ENCODE data around the gene NFATC3.
A peak's percentile ranks its signal among the peaks of the same experiment; 100 is the strongest.

NFATC3 gene

DNA sequence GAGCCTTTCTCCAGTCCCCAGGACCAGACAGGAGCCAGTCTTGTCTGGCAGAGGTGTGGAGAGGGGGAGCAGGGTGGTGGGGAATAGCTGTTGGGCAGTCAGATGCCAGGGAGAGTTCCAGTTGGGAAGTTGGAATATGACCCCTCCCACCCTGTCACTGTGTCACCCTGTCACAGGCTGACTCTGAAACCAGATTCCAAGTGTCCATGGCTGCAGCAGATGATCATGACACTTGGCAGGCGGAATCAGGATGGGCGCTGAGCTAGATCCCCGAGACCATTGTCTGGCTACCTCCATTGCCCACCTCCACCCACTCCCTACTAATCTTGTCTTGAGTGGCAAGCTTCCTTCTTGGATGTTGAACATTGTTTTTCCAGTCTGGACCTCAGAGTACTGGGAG lies 9.2 kb upstream of the NFATC3 start:
- POLR2A ChIA-PET (ENCODE audit: low non-redundant PET), result no interaction called here
- CTCF ChIA-PET, result no interaction called here
- peak overlapping the region; percentile 11; the same call in 1 of the 2 replicates for H3K27ac ChIP-seq
- TF ChIP-seq, protein P1, sequence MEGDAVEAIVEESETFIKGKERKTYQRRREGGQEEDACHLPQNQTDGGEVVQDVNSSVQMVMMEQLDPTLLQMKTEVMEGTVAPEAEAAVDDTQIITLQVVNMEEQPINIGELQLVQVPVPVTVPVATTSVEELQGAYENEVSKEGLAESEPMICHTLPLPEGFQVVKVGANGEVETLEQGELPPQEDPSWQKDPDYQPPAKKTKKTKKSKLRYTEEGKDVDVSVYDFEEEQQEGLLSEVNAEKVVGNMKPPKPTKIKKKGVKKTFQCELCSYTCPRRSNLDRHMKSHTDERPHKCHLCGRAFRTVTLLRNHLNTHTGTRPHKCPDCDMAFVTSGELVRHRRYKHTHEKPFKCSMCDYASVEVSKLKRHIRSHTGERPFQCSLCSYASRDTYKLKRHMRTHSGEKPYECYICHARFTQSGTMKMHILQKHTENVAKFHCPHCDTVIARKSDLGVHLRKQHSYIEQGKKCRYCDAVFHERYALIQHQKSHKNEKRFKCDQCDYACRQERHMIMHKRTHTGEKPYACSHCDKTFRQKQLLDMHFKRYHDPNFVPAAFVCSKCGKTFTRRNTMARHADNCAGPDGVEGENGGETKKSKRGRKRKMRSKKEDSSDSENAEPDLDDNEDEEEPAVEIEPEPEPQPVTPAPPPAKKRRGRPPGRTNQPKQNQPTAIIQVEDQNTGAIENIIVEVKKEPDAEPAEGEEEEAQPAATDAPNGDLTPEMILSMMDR (conservative IDR thresholded peaks at IDR 0.05; ENCODE audit: low read depth), result no peak
- no peak for DNase-seq (ENCODE audit: low spot score)

DNA sequence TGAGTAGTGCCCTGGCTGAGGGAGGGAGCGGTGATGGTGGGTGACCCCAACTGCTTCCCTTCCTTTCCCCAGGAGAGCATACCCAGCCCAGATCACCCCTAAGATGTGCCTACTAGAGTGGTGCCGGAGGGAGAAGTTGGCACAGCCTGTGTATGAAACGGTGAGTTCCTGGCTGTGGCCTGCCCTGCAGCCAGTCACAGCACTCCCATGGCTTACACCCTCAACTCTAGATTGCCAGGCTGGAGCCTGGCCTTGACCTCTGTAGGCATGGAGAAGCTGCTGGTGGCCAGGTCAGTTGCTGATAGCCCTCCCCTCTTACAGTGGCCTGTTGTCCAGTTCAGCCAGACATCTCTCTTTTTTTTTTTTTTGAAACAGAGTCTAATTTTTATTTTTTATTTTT lies 8.6 kb upstream of the NFATC3 start:
- POLR2A ChIA-PET (ENCODE audit: low non-redundant PET), result no interaction called here
- CTCF ChIA-PET, result interaction anchor here (0.6 kb wide), 1 partner anchor 25 kb away, joined by 4 read pairs; no protein-coding TSS in a partner anchor
- H3K27ac ChIP-seq, result peak overlapping the region; percentile 11; the same call in 1 of the 2 replicates
- TF ChIP-seq, protein P1 (conservative IDR thresholded peaks at IDR 0.05; ENCODE audit: low read depth), result no peak
- no peak for DNase-seq (ENCODE audit: low spot score)

DNA sequence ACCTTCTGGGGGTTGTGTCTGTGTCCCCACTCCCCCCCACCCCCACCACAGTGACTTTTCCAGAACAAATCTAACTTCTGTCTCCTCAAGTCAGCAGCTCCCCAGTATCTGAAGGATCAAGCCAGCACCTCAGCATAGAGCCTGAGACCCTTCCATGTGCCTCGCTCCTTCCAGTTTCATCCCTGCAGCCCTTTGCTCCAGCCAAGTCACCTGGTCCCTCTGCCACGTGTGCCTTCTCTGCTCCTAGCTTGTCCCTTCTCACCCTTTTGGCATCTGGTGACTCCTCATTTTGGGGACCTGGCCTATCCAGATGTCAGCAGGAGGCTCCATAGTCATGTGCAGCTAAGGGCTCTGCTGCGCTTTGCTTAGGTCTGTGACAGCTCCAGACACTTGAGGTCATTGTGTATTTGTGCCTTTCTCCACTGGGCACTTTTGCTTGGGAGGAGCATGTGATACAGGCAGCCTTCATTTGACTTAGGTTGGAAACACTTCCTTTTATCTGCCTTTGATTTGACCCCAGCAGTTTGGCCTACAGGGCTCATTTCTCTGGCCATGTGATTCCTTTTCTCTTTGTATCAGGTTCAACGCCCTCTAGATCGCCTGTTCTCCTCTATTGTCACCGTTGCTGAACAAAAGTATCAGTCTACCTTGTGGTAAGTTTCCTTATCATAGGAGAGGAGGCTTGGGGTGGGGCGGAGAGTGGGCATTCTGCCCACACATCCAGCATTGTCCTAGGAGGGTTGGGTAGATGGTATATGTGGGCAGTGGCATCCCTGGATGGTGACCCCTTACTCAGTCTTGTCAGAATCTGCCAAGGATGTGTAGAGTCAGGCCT lies 7.1 kb upstream of the NFATC3 start:
- ChIA-PET POLR2A (ENCODE audit: low non-redundant PET) (no interaction called here), CTCF (no interaction called here)
- DNase-seq (ENCODE audit: low spot score), result no peak
- no peak overlapping the region for H3K27ac ChIP-seq
- TF ChIP-seq, protein P1 (conservative IDR thresholded peaks at IDR 0.05; ENCODE audit: low read depth), result no peak

DNA sequence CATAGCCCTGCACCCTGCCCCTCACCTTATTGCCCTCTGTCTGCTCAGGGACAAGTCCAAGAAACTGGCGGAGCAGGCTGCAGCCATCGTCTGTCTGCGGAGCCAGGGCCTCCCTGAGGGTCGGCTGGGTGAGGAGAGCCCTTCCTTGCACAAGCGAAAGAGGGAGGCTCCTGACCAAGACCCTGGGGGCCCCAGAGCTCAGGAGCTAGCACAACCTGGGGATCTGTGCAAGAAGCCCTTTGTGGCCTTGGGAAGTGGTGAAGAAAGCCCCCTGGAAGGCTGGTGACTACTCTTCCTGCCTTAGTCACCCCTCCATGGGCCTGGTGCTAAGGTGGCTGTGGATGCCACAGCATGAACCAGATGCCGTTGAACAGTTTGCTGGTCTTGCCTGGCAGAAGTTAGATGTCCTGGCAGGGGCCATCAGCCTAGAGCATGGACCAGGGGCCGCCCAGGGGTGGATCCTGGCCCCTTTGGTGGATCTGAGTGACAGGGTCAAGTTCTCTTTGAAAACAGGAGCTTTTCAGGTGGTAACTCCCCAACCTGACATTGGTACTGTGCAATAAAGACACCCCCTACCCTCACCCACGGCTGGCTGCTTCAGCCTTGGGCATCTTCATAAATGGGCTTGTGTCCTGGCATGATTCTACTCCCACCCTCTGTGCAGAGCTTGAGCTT lies 6.3 kb upstream of the NFATC3 start:
- TF ChIP-seq, protein P1 (conservative IDR thresholded peaks at IDR 0.05; ENCODE audit: low read depth), result no peak
- ChIA-PET CTCF (no interaction called here), POLR2A (ENCODE audit: low non-redundant PET) (no interaction called here)
- no peak for DNase-seq (ENCODE audit: low spot score)
- H3K27ac ChIP-seq, result no peak overlapping the region

DNA sequence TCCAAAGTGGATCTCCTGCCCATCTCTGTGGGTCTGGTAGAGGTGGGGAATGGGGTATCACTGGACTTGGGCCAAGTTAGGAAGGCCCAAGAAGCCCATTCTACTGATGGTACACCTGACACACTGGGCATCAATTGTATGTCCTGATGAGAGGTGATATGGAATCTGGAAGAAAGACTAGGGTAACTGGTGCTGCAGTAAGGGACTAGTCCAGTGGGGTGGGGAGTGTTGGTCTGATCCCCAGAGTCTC lies 5.9 kb upstream of the NFATC3 start:
- peak overlapping the region; percentile 15 for H3K27ac ChIP-seq
- POLR2A ChIA-PET (ENCODE audit: low non-redundant PET), result no interaction called here
- CTCF ChIA-PET, result no interaction called here
- TF ChIP-seq, protein P1 (conservative IDR thresholded peaks at IDR 0.05; ENCODE audit: low read depth), result no peak
- no peak for DNase-seq (ENCODE audit: low spot score)

GRCh38 chr16:68079626-68080344 lies 5.4 kb upstream of the NFATC3 start:
- CTCF ChIA-PET, result no interaction called here
- no peak for DNase-seq (ENCODE audit: low spot score)
- peak overlapping the region; percentile 15 for H3K27ac ChIP-seq
- TF ChIP-seq, protein P1 (conservative IDR thresholded peaks at IDR 0.05; ENCODE audit: low read depth), result no peak
- POLR2A ChIA-PET (ENCODE audit: low non-redundant PET), result no interaction called here

Data from RWPE1 (cell line).